Endodermal cell (in vitro differentiated cells): ENCODE measurements around the gene DGKD. TPM values are rescaled to one million over a fixed set of nuclear protein-coding genes. Genes with fewer than 3 reads are reported as not detected.

Experiments used
- DNase-seq: peaks from one replicate; pipeline ENCODE4 v3.0.0-alpha.2; 2017
- H3K27ac ChIP-seq: 2 replicates; pipeline ENCODE4 v1.5.1; 2013; ENCODE audit warnings: mild to moderate bottlenecking, low read depth, low read length, moderate library complexity
- H3K27me3 ChIP-seq: 2 replicates; pipeline ENCODE4 v1.6.1; 2013; ENCODE audit warnings: mild to moderate bottlenecking, low read length, moderate library complexity; ENCODE audit not compliant: insufficient read depth, control insufficient read depth, poor library complexity, severe bottlenecking
- H3K36me3 ChIP-seq: 2 replicates; pipeline ENCODE4 v1.7.0; 2013; ENCODE audit warnings: mild to moderate bottlenecking, low read length, moderate library complexity; ENCODE audit not compliant: control insufficient read depth, insufficient read depth
- H3K4me1 ChIP-seq: one replicate; pipeline ENCODE4 v1.7.0; 2013; ENCODE audit warnings: low read length; ENCODE audit not compliant: control insufficient read depth, insufficient read depth
- H3K4me3 ChIP-seq: 2 replicates; pipeline ENCODE4 v1.5.1; 2013; ENCODE audit warnings: mild to moderate bottlenecking, low read length, moderate library complexity
- H3K9ac ChIP-seq: 2 replicates; pipeline ENCODE4 v1.6.1; 2013; ENCODE audit warnings: mild to moderate bottlenecking, low read length, moderate library complexity; ENCODE audit not compliant: poor library complexity, severe bottlenecking; ENCODE audit errors: extremely low read depth
- H3K9me3 ChIP-seq: 2 replicates; pipeline ENCODE4 v1.6.1; 2013; ENCODE audit warnings: mild to moderate bottlenecking, low read length, moderate library complexity; ENCODE audit not compliant: control insufficient read depth
- H3K27ac Mint-ChIP-seq: 2 replicates; pipeline ENCODE4 v1.8.0; 2020; ENCODE audit warnings: mixed read lengths
- H3K27me3 Mint-ChIP-seq: 2 replicates; pipeline ENCODE4 v1.8.0; 2021; ENCODE audit warnings: mild to moderate bottlenecking, mixed read lengths; ENCODE audit not compliant: insufficient read depth
- H3K36me3 Mint-ChIP-seq: 2 replicates; pipeline ENCODE4 v1.8.0; 2020; ENCODE audit warnings: low read depth, mixed read lengths
- H3K4me1 Mint-ChIP-seq: 2 replicates; pipeline ENCODE4 v1.8.0; 2020; ENCODE audit warnings: mixed read lengths
- H3K4me3 Mint-ChIP-seq: 2 replicates; pipeline ENCODE4 v1.8.0; 2020; ENCODE audit warnings: mild to moderate bottlenecking, moderate library complexity, mixed read lengths
- H3K9me3 Mint-ChIP-seq: 2 replicates; pipeline ENCODE4 v1.8.0; 2020; ENCODE audit warnings: mild to moderate bottlenecking, mixed read lengths
- WGBS, 2 experiments: methylation state at CpG; one replicate each; pipeline versions ENCODE4 v1.1.5 to v1.1.7; 2013; ENCODE audit warnings: missing lambda C conversion rate in 2 of 2, mixed read lengths in 1 of 2; ENCODE audit not compliant: insufficient coverage in 1 of 2, insufficient read length in 1 of 2; 5-methylcytosine and 5-hydroxymethylcytosine counted together
- total RNA-seq, 2 donors: library from RNA; stranded (reverse); fragmentation: NEBNext Ultra II Directional in 1 of 2; extraction: Animal tissue kit (Norgen Biotek cat#: 25700) in 1 of 2; gene quantifications; 2 replicates in 1 of 2; 3 replicates in 1 of 2; pipeline ENCODE4 v1.2.1, GENCODE V29; 2021
- TF ChIP-seq, protein P1 (sequence below): fragments of 200-600 bp; sonication (generic); conservative IDR thresholded peaks from 2 replicates; pipeline ENCODE4 v1.5.0; 2021; ENCODE audit warnings: antibody characterized with exemption, mild to moderate bottlenecking

Gene DGKD
- total RNA-seq, 2 donors from 2014 or later = 39.2 to 46.9 TPM

DNA sequence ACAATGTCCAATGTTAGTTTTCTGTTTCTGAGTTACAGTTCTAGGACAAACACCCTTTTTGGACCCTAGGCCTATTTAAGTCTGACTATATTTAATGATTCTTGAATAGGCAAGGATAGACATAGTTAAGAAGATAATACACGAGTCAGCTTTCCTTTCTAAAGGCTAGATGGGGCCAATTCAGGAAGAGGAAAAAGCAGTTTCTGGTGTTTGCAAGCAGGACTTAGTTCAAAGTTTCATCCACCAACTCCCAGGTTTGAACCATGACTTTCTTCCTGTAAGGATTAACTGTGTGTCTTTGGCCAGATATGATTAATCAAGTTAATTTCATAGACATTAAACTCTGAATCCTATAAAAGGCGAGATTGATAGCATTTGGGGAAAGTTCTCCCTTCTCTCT, 145.6 kb downstream of the DGKD start:
- Mint-ChIP-seq H3K27me3 (no peaks in the 10 kb centered on the region), H3K9me3 (peaks cover 13% of the 10 kb centered on the region), H3K36me3 (peaks cover 6% of the 10 kb centered on the region), H3K27ac (no peak overlapping the region), H3K4me3 (no peak overlapping the region), H3K4me1 (no peaks in the 10 kb centered on the region)
- TF ChIP-seq, protein P1, sequence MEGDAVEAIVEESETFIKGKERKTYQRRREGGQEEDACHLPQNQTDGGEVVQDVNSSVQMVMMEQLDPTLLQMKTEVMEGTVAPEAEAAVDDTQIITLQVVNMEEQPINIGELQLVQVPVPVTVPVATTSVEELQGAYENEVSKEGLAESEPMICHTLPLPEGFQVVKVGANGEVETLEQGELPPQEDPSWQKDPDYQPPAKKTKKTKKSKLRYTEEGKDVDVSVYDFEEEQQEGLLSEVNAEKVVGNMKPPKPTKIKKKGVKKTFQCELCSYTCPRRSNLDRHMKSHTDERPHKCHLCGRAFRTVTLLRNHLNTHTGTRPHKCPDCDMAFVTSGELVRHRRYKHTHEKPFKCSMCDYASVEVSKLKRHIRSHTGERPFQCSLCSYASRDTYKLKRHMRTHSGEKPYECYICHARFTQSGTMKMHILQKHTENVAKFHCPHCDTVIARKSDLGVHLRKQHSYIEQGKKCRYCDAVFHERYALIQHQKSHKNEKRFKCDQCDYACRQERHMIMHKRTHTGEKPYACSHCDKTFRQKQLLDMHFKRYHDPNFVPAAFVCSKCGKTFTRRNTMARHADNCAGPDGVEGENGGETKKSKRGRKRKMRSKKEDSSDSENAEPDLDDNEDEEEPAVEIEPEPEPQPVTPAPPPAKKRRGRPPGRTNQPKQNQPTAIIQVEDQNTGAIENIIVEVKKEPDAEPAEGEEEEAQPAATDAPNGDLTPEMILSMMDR = no peak
- Histone ChIP-seq H3K4me1 (no peaks in the 10 kb centered on the region), H3K27ac (no peak overlapping the region), H3K36me3 (no peaks in the 10 kb centered on the region), H3K9me3 (peaks cover 13% of the 10 kb centered on the region), H3K9ac (no peak overlapping the region), H3K4me3 (no peak overlapping the region), H3K27me3 (no peaks in the 10 kb centered on the region)
- 86 to 88% methylated on average over 2 of the region's 2 CpGs for WGBS, 2 experiments
- DNase-seq = no peak

DNA sequence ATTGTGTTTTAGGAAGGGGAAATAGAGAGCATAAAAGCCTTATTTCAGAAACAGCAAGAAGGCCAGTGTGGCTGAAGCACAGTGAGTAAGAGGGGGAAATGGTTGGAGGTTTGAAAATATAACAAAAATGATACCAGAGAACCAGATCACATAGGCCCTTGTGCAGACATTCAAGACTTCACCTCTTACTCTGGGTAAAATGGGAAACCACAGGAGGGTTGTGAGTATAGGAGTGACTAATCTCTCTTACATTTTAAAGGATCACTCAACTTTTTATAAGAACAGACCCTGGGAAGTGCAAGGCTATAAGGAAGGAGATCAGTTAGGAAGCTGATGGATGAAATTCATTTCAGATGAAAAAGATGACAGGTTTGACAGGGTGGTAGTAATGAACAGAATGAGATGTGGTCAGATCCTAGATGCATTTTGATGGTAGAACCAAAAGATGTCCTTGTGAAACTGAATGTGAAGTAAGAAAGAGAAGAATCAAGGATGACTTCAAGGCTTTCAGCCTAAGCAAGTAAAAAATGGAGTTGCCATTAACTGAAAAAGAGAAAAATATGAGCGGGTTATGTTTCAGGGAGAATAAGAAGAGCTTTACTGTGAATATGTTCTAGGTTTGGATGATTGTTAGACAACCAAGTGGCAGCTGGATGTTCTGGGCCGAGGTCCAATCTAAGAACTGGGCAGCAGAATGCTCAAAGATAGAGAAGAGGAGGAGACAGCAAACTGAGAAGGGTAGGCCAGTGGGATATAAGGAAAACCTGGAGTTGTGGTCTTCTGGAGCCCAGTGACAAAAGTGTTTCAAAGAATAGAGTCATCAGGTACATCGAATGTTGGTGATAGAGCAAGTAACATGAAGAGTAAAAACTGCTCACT, 147.1 kb downstream of the DGKD start:
- H3K27me3 Mint-ChIP-seq = no peaks in the 10 kb centered on the region
- no peak overlapping the region for H3K9ac ChIP-seq
- H3K9me3 ChIP-seq = peaks cover 13% of the 10 kb centered on the region
- H3K36me3 ChIP-seq = no peaks in the 10 kb centered on the region
- H3K4me1 Mint-ChIP-seq = no peaks in the 10 kb centered on the region
- no peak overlapping the region for H3K4me3 ChIP-seq
- TF ChIP-seq, protein P1 = no peak
- H3K4me3 Mint-ChIP-seq = no peak overlapping the region
- 90 to 91% methylated on average over 3 of the region's 3 CpGs for WGBS, 2 experiments
- no peak overlapping the region for H3K27ac Mint-ChIP-seq
- H3K27ac ChIP-seq = no peak overlapping the region
- H3K9me3 Mint-ChIP-seq = peaks cover 13% of the 10 kb centered on the region
- no peaks in the 10 kb centered on the region for H3K27me3 ChIP-seq
- peaks cover 6% of the 10 kb centered on the region for H3K36me3 Mint-ChIP-seq
- DNase-seq = no peak
- H3K4me1 ChIP-seq = no peaks in the 10 kb centered on the region

DNA sequence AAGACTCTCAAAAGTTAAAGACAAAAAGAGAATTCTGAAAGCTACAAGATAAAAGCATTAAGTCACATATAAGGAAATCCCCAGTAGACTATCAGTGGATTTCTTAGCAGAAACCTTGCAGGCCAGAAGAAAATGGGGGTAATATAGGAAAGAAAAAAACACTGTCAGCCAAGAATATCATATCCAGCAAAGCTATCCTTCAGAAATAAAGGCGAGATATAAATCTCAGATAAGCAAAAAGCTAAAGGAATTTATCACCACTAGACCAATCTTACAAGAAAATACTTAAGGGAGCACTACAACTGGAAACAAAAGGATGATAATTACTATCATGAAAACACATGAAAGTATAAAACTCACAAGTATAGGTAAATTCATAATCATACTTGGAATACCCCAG, 149.2 kb downstream of the DGKD start:
- TF ChIP-seq, protein P1 = no peak
- peaks cover 13% of the 10 kb centered on the region for H3K9me3 Mint-ChIP-seq
- DNase-seq = no peak
- Histone ChIP-seq H3K4me1 (no peaks in the 10 kb centered on the region), H3K27ac (no peak overlapping the region), H3K9ac (no peak overlapping the region), H3K27me3 (no peaks in the 10 kb centered on the region), H3K36me3 (no peaks in the 10 kb centered on the region), H3K4me3 (no peak overlapping the region), H3K9me3 (peaks cover 13% of the 10 kb centered on the region)
- no peak overlapping the region for H3K4me3 Mint-ChIP-seq
- no peaks in the 10 kb centered on the region for H3K4me1 Mint-ChIP-seq
- H3K36me3 Mint-ChIP-seq = peaks cover 6% of the 10 kb centered on the region
- H3K27ac Mint-ChIP-seq = no peak overlapping the region
- 94% methylated on average over 1 of the region's 1 CpG; no CpG with 5 or more reads in 1 of the 2 experiments for WGBS, 2 experiments
- H3K27me3 Mint-ChIP-seq = no peaks in the 10 kb centered on the region
